Ovary (tissue), 3 donors: ENCODE measurements around the gene ENOX1.

Experiments used
- EP300 ChIP-seq: sonication (generic); formaldehyde crosslinking; IDR thresholded peaks from one replicate; pipeline ENCODE4 v1.6.1; 2017; ENCODE audit warnings: antibody characterized with exemption
- TF ChIP-seq, protein P1 (sequence below), 3 donors: fragments of 450-650 bp in 2 of 3; fragments of 200-600 bp in 1 of 3; IDR thresholded peaks; one replicate each; pipeline versions ENCODE4 v1.5.1 to v1.8.0; 2016 to 2022; ENCODE audit warnings: antibody characterized with exemption in 3 of 3, mild to moderate bottlenecking in 1 of 3
- donor health status: DM: no; HTN: no; CAD: no.

DNA sequence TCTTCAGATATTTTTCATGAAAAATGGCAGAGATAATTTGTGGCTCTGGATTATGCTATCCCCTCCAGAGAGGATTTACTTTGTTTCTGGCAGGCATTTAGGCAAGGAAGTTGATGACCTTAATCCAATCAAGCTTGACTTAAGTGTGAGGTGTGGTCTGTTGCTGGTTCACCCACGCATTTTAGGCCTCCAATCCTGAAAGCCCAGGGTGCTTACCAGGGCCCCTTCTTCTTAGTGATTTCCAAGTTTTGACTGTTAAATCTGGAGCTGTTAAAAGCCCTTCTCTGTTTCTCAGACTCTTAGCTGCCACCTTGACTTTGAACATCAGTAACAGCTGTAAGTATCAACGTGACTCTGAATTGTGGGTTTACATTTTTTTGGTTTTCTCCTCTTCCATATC lies 601.5 kb downstream of the ENOX1 start:
- TF ChIP-seq, protein P1, sequence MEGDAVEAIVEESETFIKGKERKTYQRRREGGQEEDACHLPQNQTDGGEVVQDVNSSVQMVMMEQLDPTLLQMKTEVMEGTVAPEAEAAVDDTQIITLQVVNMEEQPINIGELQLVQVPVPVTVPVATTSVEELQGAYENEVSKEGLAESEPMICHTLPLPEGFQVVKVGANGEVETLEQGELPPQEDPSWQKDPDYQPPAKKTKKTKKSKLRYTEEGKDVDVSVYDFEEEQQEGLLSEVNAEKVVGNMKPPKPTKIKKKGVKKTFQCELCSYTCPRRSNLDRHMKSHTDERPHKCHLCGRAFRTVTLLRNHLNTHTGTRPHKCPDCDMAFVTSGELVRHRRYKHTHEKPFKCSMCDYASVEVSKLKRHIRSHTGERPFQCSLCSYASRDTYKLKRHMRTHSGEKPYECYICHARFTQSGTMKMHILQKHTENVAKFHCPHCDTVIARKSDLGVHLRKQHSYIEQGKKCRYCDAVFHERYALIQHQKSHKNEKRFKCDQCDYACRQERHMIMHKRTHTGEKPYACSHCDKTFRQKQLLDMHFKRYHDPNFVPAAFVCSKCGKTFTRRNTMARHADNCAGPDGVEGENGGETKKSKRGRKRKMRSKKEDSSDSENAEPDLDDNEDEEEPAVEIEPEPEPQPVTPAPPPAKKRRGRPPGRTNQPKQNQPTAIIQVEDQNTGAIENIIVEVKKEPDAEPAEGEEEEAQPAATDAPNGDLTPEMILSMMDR (IDR thresholded peaks at IDR 0.05): no peak
- TF ChIP-seq EP300: no peak
